ENCODE measurements around the gene TSPAN9.

DNA sequence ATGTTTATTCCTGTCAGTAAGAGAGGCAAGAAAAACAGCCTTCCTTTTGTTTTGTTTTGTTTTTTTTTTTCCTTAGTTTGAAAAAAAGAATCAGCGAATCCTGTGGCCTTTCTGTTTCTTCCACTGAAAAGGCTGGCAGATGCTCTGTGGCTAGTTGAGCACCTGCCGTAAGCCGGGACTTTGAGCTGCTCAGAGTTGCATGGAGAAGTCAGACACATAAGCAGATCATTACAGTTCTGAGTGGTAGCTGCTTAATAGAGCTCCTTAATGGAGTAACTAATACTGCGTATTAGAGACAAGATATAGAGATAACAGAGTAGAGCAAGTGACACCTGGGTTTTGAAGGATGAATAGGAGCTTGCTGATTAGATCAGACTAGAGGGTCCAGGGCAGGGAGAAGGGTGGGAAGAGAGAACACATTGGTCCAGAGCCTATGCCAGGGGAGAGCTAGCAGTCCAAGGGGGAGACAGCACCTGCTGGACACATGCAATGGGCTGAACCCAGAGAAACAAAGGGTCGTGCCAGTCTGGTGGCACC lies 129.4 kb downstream of the TSPAN9 start:
- TF ChIP-seq, protein P1, sequence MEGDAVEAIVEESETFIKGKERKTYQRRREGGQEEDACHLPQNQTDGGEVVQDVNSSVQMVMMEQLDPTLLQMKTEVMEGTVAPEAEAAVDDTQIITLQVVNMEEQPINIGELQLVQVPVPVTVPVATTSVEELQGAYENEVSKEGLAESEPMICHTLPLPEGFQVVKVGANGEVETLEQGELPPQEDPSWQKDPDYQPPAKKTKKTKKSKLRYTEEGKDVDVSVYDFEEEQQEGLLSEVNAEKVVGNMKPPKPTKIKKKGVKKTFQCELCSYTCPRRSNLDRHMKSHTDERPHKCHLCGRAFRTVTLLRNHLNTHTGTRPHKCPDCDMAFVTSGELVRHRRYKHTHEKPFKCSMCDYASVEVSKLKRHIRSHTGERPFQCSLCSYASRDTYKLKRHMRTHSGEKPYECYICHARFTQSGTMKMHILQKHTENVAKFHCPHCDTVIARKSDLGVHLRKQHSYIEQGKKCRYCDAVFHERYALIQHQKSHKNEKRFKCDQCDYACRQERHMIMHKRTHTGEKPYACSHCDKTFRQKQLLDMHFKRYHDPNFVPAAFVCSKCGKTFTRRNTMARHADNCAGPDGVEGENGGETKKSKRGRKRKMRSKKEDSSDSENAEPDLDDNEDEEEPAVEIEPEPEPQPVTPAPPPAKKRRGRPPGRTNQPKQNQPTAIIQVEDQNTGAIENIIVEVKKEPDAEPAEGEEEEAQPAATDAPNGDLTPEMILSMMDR (IDR thresholded peaks at IDR 0.05) = no peak
- TF ChIP-seq EZH2 (IDR thresholded peaks at IDR 0.05) (no peak), EZH2phosphoT487 (IDR thresholded peaks at IDR 0.05) (no peak)
